Measurements from ENCODE around the gene CXCL5. TPM values are rescaled to one million over a fixed set of nuclear protein-coding genes. Genes with fewer than 3 reads are reported as not detected.
"Not testable (repeated sequence)": the region's sequence is repeated elsewhere in the genome, so short reads cannot be mapped to it uniquely, and the experiment has no call there.

Gene CXCL5
- total RNA-seq, 1 donor from 2014 or later, result 0.61 TPM

GRCh38 chr4:73962724-73963123, 35.8 kb downstream of the CXCL5 start:
- Mint-ChIP-seq H3K27me3 (ENCODE audit: low read depth, unreplicated experiment) (peaks cover 3% of the 10 kb centered on the region), H3K4me1 (ENCODE audit: low read depth, unreplicated experiment) (no peaks in the 10 kb centered on the region), H3K4me3 (ENCODE audit: unreplicated experiment) (no peak overlapping the region), H3K9me3 (ENCODE audit: unreplicated experiment) (peaks cover 22% of the 10 kb centered on the region), H3K36me3 (ENCODE audit: low read depth, unreplicated experiment) (no peaks in the 10 kb centered on the region), H3K27ac (ENCODE audit: unreplicated experiment) (no peak overlapping the region)
- TF ChIP-seq EZH2 (IDR thresholded peaks at IDR 0.05; ENCODE audit: insufficient read depth, low read length) (no peak), CTCF (IDR thresholded peaks at IDR 0.05; ENCODE audit: insufficient read depth, low read depth, low read length) (no peak)
- H3K9me3 ChIP-seq (ENCODE audit: insufficient read depth, low read depth, low read length), result no peaks in the 10 kb centered on the region
- no peak for FAIRE-seq
- H3K9ac ChIP-seq (ENCODE audit: low read length), result no peak overlapping the region
- no peaks in the 10 kb centered on the region for H4K20me1 ChIP-seq (ENCODE audit: insufficient read depth, low read length)
- H3K79me2 ChIP-seq (ENCODE audit: insufficient read depth, low read length), result no peaks in the 10 kb centered on the region
- H3K27ac ChIP-seq (ENCODE audit: low read depth, low read length), result no peak overlapping the region
- no peaks in the 10 kb centered on the region for H3K36me3 ChIP-seq (ENCODE audit: insufficient read depth, low read length)
- no peaks in the 10 kb centered on the region for H3K27me3 ChIP-seq (ENCODE audit: insufficient read depth, low read length)
- no peak overlapping the region for H3K4me2 ChIP-seq (ENCODE audit: low read length)
- H2AFZ ChIP-seq (ENCODE audit: low read depth, low read length), result no peak overlapping the region
- no peak for DNase-seq (ENCODE audit: low read depth)
- H3K4me3 ChIP-seq (ENCODE audit: insufficient read depth, low read depth, low read length), result no peak overlapping the region
- H3K4me1 ChIP-seq (ENCODE audit: insufficient read depth, low read length), result no peaks in the 10 kb centered on the region

- not testable (repeated sequence) for H3K4me1 Mint-ChIP-seq (ENCODE audit: low read depth, unreplicated experiment); FAIRE-seq; H3K9me3 ChIP-seq (ENCODE audit: insufficient read depth, low read depth, low read length); H3K9ac ChIP-seq (ENCODE audit: low read length); H3K27ac ChIP-seq (ENCODE audit: low read depth, low read length); H4K20me1 ChIP-seq (ENCODE audit: insufficient read depth, low read length); H3K27me3 ChIP-seq (ENCODE audit: insufficient read depth, low read length); H3K4me2 ChIP-seq (ENCODE audit: low read length); H3K4me1 ChIP-seq (ENCODE audit: insufficient read depth, low read length); H3K79me2 ChIP-seq (ENCODE audit: insufficient read depth, low read length); DNase-seq (ENCODE audit: low read depth); H3K36me3 Mint-ChIP-seq (ENCODE audit: low read depth, unreplicated experiment); H3K27ac Mint-ChIP-seq (ENCODE audit: unreplicated experiment); H3K36me3 ChIP-seq (ENCODE audit: insufficient read depth, low read length); H3K4me3 ChIP-seq (ENCODE audit: insufficient read depth, low read depth, low read length); H3K4me3 Mint-ChIP-seq (ENCODE audit: unreplicated experiment); H2AFZ ChIP-seq (ENCODE audit: low read depth, low read length); H3K27me3 Mint-ChIP-seq (ENCODE audit: low read depth, unreplicated experiment)
- peaks cover 30% of the 10 kb centered on the region for H3K9me3 Mint-ChIP-seq (ENCODE audit: unreplicated experiment)
These were observed 39.4 kb downstream of the CXCL5 start for GRCh38 chr4:73959041-73959440.

- Histone ChIP-seq H3K27ac (ENCODE audit: low read depth, low read length) (no peak overlapping the region), H3K27me3 (ENCODE audit: insufficient read depth, low read length) (no peaks in the 10 kb centered on the region), H3K4me2 (ENCODE audit: low read length) (no peak overlapping the region), H3K36me3 (ENCODE audit: insufficient read depth, low read length) (no peaks in the 10 kb centered on the region), H3K4me3 (ENCODE audit: insufficient read depth, low read depth, low read length) (no peak overlapping the region), H3K9me3 (ENCODE audit: insufficient read depth, low read depth, low read length) (no peaks in the 10 kb centered on the region), H3K4me1 (ENCODE audit: insufficient read depth, low read length) (no peaks in the 10 kb centered on the region), H4K20me1 (ENCODE audit: insufficient read depth, low read length) (no peaks in the 10 kb centered on the region), H3K9ac (ENCODE audit: low read length) (no peak overlapping the region), H3K79me2 (ENCODE audit: insufficient read depth, low read length) (no peaks in the 10 kb centered on the region), H2AFZ (ENCODE audit: low read depth, low read length) (no peak overlapping the region)
- Mint-ChIP-seq H3K36me3 (ENCODE audit: low read depth, unreplicated experiment) (no peaks in the 10 kb centered on the region), H3K27me3 (ENCODE audit: low read depth, unreplicated experiment) (peaks cover 6% of the 10 kb centered on the region), H3K27ac (ENCODE audit: unreplicated experiment) (no peak overlapping the region), H3K4me1 (ENCODE audit: low read depth, unreplicated experiment) (no peaks in the 10 kb centered on the region), H3K9me3 (ENCODE audit: unreplicated experiment) (peaks cover 8% of the 10 kb centered on the region), H3K4me3 (ENCODE audit: unreplicated experiment) (no peak overlapping the region)
- no peak for FAIRE-seq
- DNase-seq (ENCODE audit: low read depth), result no peak
- no peak for TF ChIP-seq EZH2 (IDR thresholded peaks at IDR 0.05; ENCODE audit: insufficient read depth, low read length)
- TF ChIP-seq CTCF (IDR thresholded peaks at IDR 0.05; ENCODE audit: insufficient read depth, low read depth, low read length), result no peak
These were observed 46.1 kb downstream of the CXCL5 start for GRCh38 chr4:73952352-73952751.

- not testable (repeated sequence) for H3K27ac Mint-ChIP-seq (ENCODE audit: unreplicated experiment); H3K27me3 ChIP-seq (ENCODE audit: insufficient read depth, low read length); H3K36me3 ChIP-seq (ENCODE audit: insufficient read depth, low read length); H3K79me2 ChIP-seq (ENCODE audit: insufficient read depth, low read length); H3K4me1 ChIP-seq (ENCODE audit: insufficient read depth, low read length); H3K27ac ChIP-seq (ENCODE audit: low read depth, low read length); H3K4me2 ChIP-seq (ENCODE audit: low read length); H3K9ac ChIP-seq (ENCODE audit: low read length); H3K36me3 Mint-ChIP-seq (ENCODE audit: low read depth, unreplicated experiment); H3K4me1 Mint-ChIP-seq (ENCODE audit: low read depth, unreplicated experiment); H4K20me1 ChIP-seq (ENCODE audit: insufficient read depth, low read length); DNase-seq (ENCODE audit: low read depth); H2AFZ ChIP-seq (ENCODE audit: low read depth, low read length); H3K9me3 ChIP-seq (ENCODE audit: insufficient read depth, low read depth, low read length); H3K9me3 Mint-ChIP-seq (ENCODE audit: unreplicated experiment); H3K4me3 Mint-ChIP-seq (ENCODE audit: unreplicated experiment); H3K4me3 ChIP-seq (ENCODE audit: insufficient read depth, low read depth, low read length); FAIRE-seq
- H3K27me3 Mint-ChIP-seq (ENCODE audit: low read depth, unreplicated experiment), result peaks cover 11% of the 10 kb centered on the region
These were observed 48.0 kb downstream of the CXCL5 start for GRCh38 chr4:73950376-73950920.
